ENCODE measurements around the gene TKTL1. TPM values are rescaled to one million over a fixed set of nuclear protein-coding genes. Genes with fewer than 3 reads are reported as not detected.

TKTL1 gene
- total and polyA plus RNA-seq, 2 experiments from 2014 or later: not detected

DNA sequence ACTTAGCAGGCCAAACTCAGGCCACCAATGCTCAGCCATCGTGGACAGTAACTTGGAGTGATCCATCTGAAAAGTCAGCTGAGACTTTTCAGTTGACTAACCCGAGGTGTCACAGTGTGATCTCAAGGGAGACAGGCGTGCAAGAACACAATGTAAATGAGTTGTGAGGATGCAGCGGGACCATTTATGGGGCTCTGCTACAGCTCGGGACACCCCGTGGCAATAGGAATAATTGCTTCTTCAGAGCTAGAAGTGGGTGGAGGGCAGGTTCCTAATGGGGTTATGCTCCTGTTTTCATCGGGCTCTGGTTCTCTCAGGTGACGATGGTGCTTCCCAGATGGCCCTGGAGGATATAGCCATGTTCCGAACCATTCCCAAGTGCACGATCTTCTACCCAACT is 27.3 kb downstream of the TKTL1 start:
- DNase-seq: no peak
- TF ChIP-seq EZH2 (IDR thresholded peaks at IDR 0.05; ENCODE audit: insufficient read depth, poor library complexity, severe bottlenecking) (no peak), EZH2phosphoT487 (IDR thresholded peaks at IDR 0.05; ENCODE audit: insufficient read depth, low read depth) (no peak)
- no peaks in the 10 kb centered on the region for H3K36me3 ChIP-seq (ENCODE audit: low read depth)
- in situ Hi-C loops (cut with MboI): no loop called here
- H3K27ac ChIP-seq: no peak overlapping the region
- H3K79me2 ChIP-seq (ENCODE audit: insufficient read depth): no peaks in the 10 kb centered on the region
- no peak overlapping the region for H3K9ac ChIP-seq
- no peaks in the 10 kb centered on the region for H3K9me3 ChIP-seq (ENCODE audit: low read depth)
- H3K4me1 ChIP-seq (ENCODE audit: insufficient read depth): 0 out of 2 replicates have a peak, but pooled peaks cover 8% of the 10 kb centered on the region
- no peaks in the 10 kb centered on the region for H4K20me1 ChIP-seq (ENCODE audit: insufficient read depth)
- no peak overlapping the region for H3K4me2 ChIP-seq (ENCODE audit: unreplicated experiment)
- H3K9me2 ChIP-seq (ENCODE audit: insufficient read depth): no peaks in the 10 kb centered on the region
- H3F3A ChIP-seq (ENCODE audit: insufficient read depth): no peaks in the 10 kb centered on the region
- 65 to 67% methylated on average over 7 to 10 of the region's 10 CpGs for WGBS, 2 experiments (ENCODE audit: low coverage in 1 of 2, low lambda C conversion rate in 2 of 2, missing lambda C conversion rate in 2 of 2)
- no peaks in the 10 kb centered on the region; the same call in 1 of the 2 replicates for H3K27me3 ChIP-seq (replicated peaks; ENCODE audit: insufficient read depth)
- no peak overlapping the region for H3K4me3 ChIP-seq
- no peak overlapping the region for H2AFZ ChIP-seq

DNA sequence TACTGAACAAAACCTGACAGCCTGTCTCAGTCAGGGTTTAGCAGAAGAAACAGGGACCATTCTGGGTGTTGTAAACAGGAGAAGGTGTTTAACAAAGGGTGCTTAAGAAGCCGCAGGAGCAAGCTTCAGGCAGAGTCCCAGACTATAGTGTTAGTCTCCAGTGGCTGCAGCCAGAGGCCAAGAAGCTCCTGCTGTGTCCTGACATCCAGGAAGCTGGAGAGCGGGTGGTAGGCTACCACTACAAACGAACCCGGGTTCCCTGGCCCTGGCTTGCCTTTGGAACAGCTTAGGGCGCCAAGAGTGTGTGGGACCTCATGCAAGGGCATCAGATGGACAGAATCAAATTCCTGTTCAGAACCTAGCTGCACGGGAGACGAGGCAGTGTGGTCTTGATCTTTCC is 27.9 kb downstream of the TKTL1 start:
- in situ Hi-C loops (cut with MboI): no loop called here
- DNase-seq: no peak
- H3K36me3 ChIP-seq (ENCODE audit: low read depth): no peaks in the 10 kb centered on the region
- H3K27me3 ChIP-seq (replicated peaks; ENCODE audit: insufficient read depth): no peaks in the 10 kb centered on the region; the same call in 1 of the 2 replicates
- 45 to 58% methylated on average over 5 to 7 of the region's 7 CpGs for WGBS, 2 experiments (ENCODE audit: low coverage in 1 of 2, low lambda C conversion rate in 2 of 2, missing lambda C conversion rate in 2 of 2)
- H2AFZ ChIP-seq: no peak overlapping the region
- H3F3A ChIP-seq (ENCODE audit: insufficient read depth): no peaks in the 10 kb centered on the region
- no peak overlapping the region for H3K9ac ChIP-seq
- H3K4me2 ChIP-seq (ENCODE audit: unreplicated experiment): no peak overlapping the region
- no peaks in the 10 kb centered on the region for H3K79me2 ChIP-seq (ENCODE audit: insufficient read depth)
- no peak overlapping the region for H3K27ac ChIP-seq
- no peaks in the 10 kb centered on the region for H3K9me3 ChIP-seq (ENCODE audit: low read depth)
- 0 out of 2 replicates have a peak, but pooled peaks cover 8% of the 10 kb centered on the region for H3K4me1 ChIP-seq (ENCODE audit: insufficient read depth)
- TF ChIP-seq EZH2 (IDR thresholded peaks at IDR 0.05; ENCODE audit: insufficient read depth, poor library complexity, severe bottlenecking): no peak
- H4K20me1 ChIP-seq (ENCODE audit: insufficient read depth): no peaks in the 10 kb centered on the region
- no peak overlapping the region for H3K4me3 ChIP-seq
- H3K9me2 ChIP-seq (ENCODE audit: insufficient read depth): no peaks in the 10 kb centered on the region

- in situ Hi-C loops (cut with MboI): no loop called here
- H3K4me1 ChIP-seq (ENCODE audit: insufficient read depth): 0 out of 2 replicates have a peak, but pooled peaks cover 8% of the 10 kb centered on the region
- H3K27me3 ChIP-seq (replicated peaks; ENCODE audit: insufficient read depth): no peaks in the 10 kb centered on the region; the same call in 1 of the 2 replicates
- H2AFZ ChIP-seq: no peak overlapping the region
- H4K20me1 ChIP-seq (ENCODE audit: insufficient read depth): no peaks in the 10 kb centered on the region
- WGBS, 2 experiments (ENCODE audit: low coverage in 1 of 2, low lambda C conversion rate in 2 of 2, missing lambda C conversion rate in 2 of 2): 90 to 94% methylated on average over 5 to 8 of the region's 8 CpGs
- TF ChIP-seq EZH2phosphoT487 (IDR thresholded peaks at IDR 0.05; ENCODE audit: insufficient read depth, low read depth): no peak
- TF ChIP-seq EZH2 (IDR thresholded peaks at IDR 0.05; ENCODE audit: insufficient read depth, poor library complexity, severe bottlenecking): no peak
- H3K4me2 ChIP-seq (ENCODE audit: unreplicated experiment): no peak overlapping the region
- H3K9me2 ChIP-seq (ENCODE audit: insufficient read depth): no peaks in the 10 kb centered on the region
- no peak for DNase-seq
- no peaks in the 10 kb centered on the region for H3K9me3 ChIP-seq (ENCODE audit: low read depth)
- H3F3A ChIP-seq (ENCODE audit: insufficient read depth): no peaks in the 10 kb centered on the region
- H3K79me2 ChIP-seq (ENCODE audit: insufficient read depth): no peaks in the 10 kb centered on the region
- no peak overlapping the region for H3K4me3 ChIP-seq
- no peaks in the 10 kb centered on the region for H3K36me3 ChIP-seq (ENCODE audit: low read depth)
- H3K27ac ChIP-seq: no peak overlapping the region
- H3K9ac ChIP-seq: no peak overlapping the region
Measured at GRCh38 chrX:154325541-154325940, 29.9 kb downstream of the TKTL1 start.

- H3K36me3 ChIP-seq (ENCODE audit: low read depth): no peaks in the 10 kb centered on the region
- peak; percentile 75 for DNase-seq
- H3K4me2 ChIP-seq (ENCODE audit: unreplicated experiment): peak overlapping the region; percentile 61
- no peaks in the 10 kb centered on the region for H3K79me2 ChIP-seq (ENCODE audit: insufficient read depth)
- TF ChIP-seq EZH2 (IDR thresholded peaks at IDR 0.05; ENCODE audit: insufficient read depth, poor library complexity, severe bottlenecking) (no peak), EZH2phosphoT487 (IDR thresholded peaks at IDR 0.05; ENCODE audit: insufficient read depth, low read depth) (no peak)
- 0 out of 2 replicates have a peak, but pooled peaks cover 8% of the 10 kb centered on the region for H3K4me1 ChIP-seq (ENCODE audit: insufficient read depth)
- in situ Hi-C loops (cut with MboI): no loop called here
- no peak overlapping the region for H3K4me3 ChIP-seq
- H3K27ac ChIP-seq: no peak overlapping the region
- no peak overlapping the region for H2AFZ ChIP-seq
- H3K9ac ChIP-seq: no peak overlapping the region
- no peaks in the 10 kb centered on the region for H3K9me2 ChIP-seq (ENCODE audit: insufficient read depth)
- no peaks in the 10 kb centered on the region for H3K9me3 ChIP-seq (ENCODE audit: low read depth)
- 1 to 5% methylated on average over 7 to 11 of the region's 11 CpGs for WGBS, 2 experiments (ENCODE audit: low coverage in 1 of 2, low lambda C conversion rate in 2 of 2, missing lambda C conversion rate in 2 of 2)
- no peaks in the 10 kb centered on the region for H3F3A ChIP-seq (ENCODE audit: insufficient read depth)
- no peaks in the 10 kb centered on the region for H4K20me1 ChIP-seq (ENCODE audit: insufficient read depth)
- H3K27me3 ChIP-seq (replicated peaks; ENCODE audit: insufficient read depth): no peaks in the 10 kb centered on the region; the same call in 1 of the 2 replicates
Measured at GRCh38 chrX:154327038-154327820, 31.6 kb downstream of the TKTL1 start.
